Embryonic facial prominence (tissue), 1 donor: ENCODE data around the gene DYSF.

Experiments used
- DNase-seq: peaks from one replicate; pipeline ENCODE4 v3.0.0-alpha.2; 2016; ENCODE audit errors: extremely low spot score

DYSF gene

DNA sequence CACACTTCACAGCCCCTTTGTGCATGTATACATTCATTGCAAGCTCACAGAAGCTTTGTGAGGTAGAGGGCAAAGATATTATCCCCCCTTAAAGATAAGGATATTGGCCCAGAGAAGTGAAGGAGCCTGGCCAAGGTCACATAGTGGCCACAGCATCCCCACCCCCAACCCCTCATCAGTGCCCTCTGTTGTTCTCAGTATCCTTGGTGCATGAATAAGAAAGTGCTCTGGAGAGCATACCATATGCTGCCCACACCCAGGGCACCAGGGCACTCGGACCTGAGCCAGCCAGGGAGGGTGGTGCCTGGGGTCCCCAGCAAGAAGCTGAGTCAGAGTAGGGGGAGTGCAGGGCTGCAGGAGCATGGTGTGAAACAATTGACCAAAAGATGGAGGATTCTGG lies 3.3 kb downstream of the DYSF start:
- DNase-seq: no peak

DNA sequence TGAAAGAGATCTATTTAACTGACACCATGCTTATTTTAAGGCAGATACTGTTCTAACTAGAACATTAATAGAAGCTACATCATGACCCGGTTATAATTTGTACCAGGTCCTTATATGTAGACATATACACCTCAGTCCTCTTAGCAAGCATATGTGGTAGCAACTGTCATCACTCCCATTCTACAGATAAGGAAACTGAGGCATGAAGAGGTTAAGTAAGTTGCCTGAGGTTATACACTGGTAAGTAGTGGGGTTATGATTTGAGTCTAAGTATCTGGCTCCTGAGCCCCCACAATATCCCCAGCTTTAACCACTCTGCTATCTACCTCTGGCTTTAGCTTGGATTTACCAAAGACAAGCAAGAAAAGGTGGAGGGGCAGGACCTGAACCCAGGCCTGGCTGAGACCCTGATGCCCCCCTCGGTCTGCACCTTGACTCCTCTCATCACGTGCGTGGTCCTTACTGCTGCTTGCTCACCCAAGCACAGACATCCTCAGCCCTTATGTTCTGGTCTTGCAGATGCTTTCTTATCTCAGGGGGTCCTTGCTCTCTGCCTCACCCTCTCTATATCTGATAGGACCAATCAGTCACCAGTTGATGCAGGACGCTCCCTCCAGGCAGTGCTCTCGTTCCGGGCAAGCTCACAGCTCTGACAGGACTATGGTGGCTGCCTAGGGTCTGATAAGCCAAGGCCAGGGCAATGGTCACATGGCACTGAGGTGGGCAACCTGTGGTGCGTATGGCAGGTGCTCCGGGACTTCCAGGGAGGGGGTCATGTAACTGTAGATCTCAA lies 4.0 kb downstream of the DYSF start:
- no peak for DNase-seq

DNA sequence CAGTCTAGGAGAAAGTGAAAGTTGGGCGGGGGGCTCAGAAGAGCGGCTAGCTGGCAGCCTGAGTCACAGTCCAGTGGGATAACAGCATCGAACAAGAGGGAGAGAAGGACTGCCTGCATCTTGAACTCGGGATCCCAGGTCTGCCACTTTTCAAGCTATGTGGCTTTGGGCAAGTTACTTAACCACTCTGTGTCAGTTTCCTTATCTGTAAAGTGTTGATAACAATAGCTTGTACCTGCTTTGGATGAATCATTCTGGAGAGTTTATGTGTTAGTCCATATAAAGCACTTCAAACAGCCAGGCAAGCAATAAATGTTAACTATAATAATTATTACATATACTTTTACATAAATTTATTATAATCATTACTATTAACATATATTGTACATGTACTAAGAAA lies 4.6 kb downstream of the DYSF start:
- DNase-seq: no peak

DNA sequence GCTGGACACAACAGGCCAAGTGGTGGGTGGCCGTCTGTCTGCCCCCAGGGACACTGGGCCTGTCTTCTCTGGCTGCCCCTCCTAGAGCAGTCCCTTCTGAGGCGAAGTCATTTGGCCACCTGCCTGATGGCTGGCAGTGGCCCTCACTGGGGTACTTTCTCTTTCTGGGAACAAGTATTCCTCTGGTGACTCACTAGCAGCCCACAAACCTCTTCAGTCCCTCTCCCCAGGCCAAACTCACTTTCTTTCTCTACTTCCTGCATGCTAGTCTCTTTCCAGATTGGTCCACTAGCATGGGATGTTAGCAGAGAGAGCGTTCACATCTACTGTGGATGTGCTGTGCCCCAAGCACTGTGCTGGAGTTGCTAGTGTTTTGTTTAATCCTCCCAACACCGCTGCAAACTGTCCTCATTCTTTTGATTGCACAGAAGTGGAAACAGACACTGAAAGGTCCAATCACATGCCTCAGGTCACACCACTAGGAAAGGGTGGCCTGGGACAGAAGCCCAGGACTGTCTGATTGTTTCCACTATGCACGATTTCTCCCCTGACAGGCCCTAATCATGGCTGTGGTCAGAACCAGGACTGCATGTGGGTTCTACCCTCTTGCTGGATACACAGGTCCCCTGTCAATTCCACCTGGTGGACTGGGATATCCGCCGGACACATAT lies 5.2 kb downstream of the DYSF start:
- DNase-seq: no peak

DNA sequence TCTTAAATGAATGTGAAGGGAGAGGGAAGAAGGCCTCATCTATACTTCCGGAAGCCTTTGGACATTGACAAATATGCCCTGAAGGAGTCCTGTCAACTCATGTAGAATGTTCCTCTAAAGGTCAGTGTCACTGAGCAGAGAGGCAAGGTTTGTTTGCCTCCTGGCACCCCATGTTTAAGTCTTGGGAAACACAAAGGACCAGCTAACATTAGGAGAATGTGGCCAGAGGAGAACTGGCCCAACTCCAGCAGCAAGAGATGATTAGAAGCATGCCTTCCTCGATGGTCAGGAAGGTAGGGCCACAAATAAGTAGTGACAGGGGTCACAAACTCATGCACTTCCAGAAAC lies 5.7 kb downstream of the DYSF start:
- no peak for DNase-seq

DNA sequence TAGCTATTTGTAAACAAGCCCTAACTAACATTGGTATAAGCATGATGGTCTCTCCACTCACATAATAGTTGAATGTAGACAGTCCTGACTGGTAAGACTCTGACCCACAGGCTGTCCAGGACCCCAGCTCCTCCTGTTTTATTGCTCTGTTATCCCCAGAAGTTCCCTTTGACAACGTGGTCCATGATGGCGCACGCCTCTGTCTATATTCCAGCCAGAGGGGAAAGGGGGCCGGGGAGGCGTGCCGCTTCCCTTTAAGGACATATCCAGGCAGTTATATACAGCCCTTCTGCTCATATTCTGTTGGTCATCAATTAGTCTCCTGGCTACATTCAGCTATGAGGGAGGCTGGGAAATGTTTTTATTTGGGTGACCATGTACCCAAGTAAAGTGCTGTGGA lies 6.7 kb downstream of the DYSF start:
- no peak for DNase-seq

DNA sequence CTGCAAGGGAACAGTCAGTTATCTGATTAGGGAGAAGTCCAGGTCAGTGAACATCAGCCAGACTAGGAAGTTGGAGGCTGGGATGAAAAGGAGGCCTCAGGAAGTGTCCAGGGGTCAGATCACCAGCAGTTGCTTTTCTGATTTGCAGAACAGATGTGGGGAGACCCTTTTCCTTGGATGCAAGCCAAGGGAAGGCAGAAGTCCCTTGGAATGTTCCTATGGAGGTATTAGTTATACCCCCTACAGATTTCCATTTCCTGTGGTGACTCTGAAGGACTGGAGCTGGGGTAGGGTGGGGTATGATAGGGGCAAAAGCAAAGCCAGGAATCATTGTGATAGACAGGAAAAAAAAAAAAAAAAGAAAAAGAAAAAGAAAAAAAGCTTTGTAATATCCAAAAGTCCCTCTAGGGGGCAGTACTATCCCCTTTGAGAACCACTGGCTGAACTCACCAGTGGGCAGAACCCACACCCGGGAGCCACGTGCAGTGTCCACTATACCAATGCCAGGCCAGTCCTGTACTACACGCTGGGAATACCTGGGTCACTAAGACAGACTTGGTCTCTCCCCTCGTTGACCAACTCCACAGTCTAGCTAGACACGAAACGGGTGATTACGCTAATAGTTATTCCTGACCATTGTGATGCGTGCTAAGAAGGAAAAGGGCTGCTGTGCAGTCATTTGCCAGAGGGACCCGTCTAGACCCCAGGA lies 7.4 kb downstream of the DYSF start:
- no peak for DNase-seq

DNA sequence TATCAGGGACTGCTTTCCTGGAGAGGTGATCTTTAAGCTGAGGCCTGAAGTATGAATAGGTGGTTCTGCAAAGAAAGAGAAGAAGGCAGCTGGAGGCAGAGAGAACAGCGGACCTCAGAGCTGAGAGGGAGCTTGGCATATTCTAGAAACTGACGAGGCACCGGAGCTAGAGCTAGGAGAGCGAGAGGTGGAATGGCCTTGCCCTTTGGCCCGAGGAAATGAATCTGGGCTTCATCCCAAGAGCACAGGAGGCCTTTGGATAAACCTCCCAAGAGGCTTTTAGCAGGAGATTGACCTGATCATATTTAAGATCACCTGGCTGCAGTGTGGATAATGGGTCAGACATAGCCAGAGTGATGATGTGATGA lies 7.9 kb downstream of the DYSF start:
- no peak for DNase-seq

DNA sequence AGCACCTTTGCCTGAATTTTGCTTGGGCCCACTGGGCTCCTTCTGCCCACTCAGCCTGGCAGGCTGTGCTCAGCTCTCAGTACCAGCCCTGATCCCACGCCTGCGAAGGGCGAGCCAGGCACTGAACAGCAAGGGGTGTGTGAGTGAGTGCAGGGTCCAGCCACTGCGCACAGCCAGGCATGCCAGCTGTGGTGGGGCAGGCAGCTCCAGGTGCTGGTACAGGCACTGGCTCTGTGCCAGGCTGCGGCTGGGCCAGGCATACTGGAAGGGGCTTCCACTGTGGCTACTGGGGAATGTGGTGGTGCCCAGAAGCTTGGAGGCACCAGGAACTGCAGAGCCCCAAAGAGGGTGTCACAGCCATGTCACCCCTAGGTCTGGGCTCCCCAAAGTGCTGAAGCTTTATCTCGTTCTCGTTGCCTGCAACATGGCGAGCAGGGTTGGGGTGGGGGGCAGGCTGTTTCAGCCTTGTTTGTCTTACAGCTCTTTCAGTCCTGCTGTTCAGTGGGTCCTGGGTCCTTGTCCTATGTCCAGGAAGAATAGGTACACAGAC lies 8.8 kb downstream of the DYSF start:
- DNase-seq: no peak

DNA sequence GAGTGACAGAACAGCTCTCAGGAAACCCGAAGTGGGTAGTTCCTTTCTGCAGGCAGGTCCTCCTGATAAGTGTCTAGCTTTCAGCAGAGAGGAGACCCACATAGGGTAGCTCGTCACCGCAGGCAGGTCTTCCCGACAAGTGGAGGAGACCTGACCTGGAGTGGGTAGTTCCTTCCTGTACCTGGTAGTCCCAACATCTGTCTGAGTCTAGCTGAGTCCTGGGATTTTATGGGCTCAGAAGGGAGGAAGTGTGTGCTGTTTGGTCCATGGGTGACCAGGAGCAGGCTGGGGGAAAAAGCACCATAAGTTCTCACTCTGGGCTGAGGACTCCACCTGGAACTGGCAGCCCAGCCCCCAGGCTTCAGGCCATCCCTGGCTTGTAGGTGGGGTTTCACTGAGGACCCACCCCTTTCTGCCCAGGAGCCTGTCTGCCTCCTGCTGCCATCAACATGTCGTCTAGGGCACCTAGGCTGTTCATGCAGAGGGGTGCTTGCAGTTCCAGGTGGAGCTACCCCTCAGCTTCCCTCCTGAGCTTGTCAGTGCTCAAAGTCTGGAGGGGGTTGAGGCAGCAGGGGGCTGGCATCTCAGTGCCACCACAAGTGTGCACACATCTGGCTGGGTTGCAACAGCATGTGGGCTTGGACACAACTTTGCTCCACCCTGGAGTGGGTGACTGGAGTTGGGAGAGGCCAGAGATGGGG lies 9.4 kb downstream of the DYSF start:
- DNase-seq: no peak

DNA sequence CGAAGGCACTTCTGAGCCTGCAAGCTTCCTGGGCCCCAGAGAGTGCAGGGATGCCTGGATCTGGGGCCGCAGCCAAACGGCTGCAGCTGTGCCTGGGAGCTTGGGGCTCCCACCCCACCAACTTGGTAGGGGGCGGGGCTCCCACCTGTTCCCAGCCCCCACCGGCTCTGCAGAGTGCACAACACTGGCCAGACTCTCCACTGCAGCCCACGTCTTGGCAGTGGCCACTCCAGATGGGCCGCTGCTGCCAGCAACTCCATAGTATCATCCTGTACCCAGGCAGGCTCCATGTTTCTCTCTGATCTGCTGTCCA lies 9.9 kb downstream of the DYSF start:
- no peak for DNase-seq

DNA sequence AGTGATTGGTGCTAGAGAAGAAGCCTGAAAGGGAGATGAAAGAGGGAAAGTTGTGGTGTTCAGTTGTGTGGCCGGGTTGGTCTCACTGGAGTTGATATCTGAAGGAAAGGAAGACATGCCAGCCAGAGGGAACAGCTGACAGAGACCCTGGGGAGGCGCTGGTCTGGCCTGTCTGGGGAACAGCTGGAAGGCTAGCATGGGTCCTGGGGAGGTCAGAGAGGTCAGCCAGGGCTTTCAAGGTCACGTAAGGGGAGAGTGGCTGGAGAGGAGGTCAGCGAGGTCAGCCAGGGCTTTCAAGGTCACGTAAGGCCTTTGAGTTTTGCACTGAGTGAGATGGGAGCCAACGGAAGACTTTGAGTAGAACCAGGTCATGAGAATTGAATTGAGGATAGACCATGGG lies 11.0 kb downstream of the DYSF start:
- DNase-seq: no peak

DNA sequence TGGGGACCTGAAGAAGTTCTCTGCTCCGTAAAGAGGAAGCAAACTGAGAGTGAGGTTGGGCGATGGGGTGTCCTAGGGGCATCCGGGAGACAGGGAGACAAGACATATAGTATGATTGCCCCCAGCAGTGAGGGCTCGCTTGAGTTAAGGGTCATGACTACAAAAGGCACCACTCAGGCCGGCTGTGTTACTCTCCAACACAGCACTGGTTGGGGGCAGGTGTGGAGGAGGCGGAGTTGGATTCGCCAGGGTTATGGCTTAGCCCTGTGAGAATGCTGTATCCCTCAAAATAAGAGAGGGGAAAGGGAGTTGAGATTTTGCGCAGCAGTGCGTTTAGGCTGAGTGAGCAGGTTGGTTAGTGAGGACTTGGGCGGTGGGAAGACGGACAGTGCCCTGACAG lies 12.0 kb downstream of the DYSF start:
- DNase-seq: no peak

DNA sequence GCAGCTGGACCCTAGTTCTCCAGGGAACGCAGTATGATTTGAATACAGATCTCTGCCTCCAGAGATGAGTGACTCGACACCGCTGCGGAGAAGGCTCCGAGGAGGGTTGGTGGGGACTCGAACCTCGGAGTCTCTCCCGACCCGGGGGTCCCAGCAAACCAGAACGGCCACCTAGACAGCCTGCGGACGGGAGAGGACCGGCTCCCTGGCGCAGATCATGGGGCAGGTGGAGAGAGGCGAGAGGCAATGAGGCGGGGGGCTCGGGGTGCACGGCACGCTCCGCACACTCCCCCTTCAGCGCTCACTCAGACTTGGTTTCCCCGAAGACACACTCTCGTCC lies 12.6 kb downstream of the DYSF start:
- DNase-seq: no peak

DNA sequence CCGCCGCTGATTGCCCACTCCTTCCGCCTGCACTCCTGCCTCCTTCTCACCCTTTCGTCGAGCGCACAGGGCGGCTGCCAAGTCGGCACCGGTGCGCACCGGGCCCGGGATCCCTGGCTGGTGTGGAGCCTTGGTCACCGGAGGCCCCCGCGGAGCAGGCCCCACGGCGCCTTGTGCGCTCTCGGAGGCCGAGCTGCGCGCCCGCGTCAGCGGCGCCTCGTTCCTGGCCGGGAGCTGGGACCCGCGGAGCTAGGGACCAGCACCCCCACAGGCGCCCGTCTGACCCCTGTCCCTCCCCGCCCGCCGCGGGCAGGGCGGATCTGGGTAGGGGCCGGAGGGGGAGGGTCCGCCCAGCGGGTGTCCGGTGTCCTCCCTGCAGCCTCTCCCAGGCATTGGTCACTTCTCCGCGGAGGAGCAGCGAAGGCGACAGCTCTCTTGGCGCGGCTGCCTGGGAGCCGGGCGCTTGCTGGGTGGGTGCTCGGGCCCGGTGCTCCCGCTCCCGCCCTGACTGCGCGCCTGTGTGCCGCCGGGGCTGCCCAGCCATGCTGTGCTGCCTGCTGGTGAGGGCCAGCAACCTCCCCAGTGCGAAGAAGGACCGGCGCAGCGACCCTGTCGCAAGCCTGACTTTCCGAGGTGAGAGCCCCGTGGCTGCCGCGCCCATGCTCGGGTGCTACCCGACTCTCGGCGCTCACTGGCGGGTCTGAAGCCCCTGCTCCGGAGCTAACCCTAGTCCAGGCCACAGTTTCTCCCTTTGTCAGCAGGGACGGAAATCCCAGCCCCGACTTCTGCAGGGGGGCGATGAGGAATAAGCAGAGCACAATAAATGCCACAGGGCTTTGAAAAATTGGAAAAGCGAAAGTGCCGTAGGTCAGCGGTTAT lies 13.2 kb downstream of the DYSF start:
- no peak for DNase-seq

DNA sequence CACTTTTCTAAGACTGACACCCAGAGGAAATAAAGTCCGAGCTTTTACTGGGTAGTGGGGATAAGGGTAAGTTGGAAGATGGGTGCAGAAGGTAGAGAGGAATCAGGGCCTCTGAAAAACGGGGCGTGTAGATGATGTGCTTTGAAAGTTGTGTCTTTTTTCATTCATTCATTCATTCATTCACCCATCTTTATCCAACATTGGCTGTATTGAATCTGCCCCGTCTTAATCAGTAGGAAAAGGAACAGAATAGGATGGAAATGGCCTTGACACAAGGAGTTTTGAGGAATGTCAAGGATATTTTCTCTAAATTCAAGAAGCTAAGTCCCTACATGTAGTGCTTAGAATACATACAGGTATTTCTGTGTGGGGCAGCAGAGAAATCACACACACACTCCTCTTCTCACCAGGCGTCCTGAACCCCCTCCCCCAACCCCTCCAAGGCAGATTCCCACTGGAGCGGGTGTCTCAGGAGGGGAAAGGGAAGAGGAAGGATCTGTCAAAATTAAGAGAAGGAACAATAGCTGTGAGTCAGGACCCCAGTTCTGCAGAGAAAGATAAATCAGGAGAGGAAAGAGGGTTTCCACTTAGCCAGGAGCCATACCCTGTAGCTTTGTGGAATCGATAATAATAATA lies 13.9 kb downstream of the DYSF start:
- DNase-seq: no peak

DNA sequence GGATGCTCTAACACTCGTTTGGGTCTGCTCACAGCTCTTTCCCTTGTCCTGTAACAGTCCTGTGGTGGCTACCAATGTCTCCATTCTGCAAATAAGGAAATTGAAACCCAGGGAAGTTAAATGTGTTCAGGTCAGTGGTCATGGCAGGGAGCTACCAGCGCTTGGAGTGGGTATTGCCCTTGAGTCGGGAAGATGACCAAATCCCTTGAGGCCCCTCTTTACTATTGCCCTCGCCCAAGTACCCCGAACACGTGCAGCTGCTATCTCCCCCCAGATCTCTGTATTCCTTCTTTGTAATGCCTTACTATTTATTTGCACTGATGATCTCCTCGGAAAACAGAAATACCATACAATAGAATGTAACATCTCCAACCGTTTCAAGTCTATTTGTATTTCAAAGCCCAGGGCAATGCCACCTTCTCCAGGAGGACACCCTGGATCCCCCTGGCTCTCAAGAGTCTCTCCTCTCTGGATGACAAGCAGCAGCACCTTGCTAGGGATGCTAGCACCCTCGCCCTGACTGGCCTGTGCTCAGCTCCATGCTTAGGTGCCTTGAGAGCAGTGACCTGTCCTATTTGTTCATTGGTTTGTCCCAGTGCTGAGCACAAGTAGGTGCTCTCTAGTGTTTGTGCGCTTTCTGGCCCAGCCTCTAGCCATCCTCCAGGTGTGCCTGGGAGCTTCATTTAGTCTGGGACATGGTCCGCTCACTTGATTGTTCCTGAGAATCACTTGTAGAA lies 15.1 kb downstream of the DYSF start:
- no peak for DNase-seq

DNA sequence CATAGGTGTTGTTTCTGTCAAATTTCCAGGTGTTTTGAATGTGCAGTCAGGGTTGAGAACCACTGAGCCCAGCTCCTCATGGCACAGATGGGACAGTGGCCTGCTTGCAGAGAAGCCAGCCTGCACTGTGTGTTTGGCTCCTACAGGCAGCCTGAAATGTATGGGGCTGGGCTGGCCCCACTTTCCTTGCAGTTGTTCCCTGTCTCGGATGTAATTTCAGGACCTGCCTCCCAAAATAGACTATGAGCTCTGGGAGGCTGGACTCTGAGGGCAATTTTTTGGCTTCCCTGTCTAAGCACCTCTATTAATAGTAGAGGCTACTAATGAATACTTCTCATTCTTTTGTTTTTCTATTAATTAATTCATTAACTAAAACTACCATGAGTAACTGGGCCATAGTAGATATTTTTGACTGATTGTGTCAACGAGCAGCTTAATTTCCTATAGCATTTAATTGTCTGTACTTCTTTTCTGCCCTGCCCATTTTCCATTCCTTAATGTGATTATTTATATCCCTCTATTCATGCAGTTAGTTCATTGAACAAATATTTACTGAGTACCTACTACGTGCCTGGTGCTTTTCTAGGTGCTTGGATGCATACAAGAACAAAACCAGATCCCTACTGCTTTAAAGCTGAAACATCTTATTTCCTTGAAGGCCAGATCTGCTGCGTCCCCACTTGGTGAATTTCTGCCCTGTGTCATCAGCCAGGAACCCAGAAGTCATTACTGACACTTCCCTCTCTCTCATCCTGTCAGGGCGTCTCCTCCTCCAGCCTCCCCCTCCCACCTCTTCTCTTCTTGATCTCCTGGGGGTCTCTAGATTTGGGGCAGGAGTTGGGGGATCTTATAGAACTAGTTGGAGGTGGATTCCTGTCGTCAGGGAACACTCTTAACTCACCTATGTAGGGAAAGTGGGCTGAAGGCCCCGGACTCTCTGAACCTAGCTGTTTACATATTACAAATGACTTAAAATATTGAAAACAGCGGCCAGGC lies 16.3 kb downstream of the DYSF start:
- no peak for DNase-seq

DNA sequence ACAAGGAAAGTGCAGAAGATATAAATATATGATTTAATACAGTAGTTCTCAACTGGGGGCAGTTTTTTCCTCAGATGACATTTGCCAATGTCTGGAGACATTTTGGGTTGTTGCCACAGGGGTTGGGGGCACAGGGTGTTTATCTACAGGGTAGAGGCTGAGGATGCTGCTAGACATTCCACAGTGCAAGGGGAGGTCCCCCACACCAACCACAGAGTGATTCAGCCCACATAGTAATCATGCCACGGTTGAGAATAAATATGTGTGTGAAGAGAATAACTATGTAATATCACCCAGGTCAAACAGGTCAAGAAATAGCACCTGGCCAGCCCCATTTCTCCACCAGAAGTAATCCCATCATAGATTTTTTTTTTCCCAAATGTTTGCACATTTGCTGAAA lies 17.9 kb downstream of the DYSF start:
- DNase-seq: no peak
